Measurements from ENCODE around the gene PHLPP1. TPM values are rescaled to one million over a fixed set of nuclear protein-coding genes. Genes with fewer than 3 reads are reported as not detected.
A peak's percentile ranks its signal among the peaks of the same experiment; 100 is the strongest.

The PHLPP1 gene
- total RNA-seq, 6 experiments from 2014 or later = 4.5 to 7.9 (median 5.5) TPM

- TF ChIP-seq CTCF (IDR thresholded peaks at IDR 0.05) = no peak
These were observed 271.1 kb downstream of the PHLPP1 start for GRCh38 chr18:62986490-62986889.

GRCh38 chr18:62987055-62987830 lies 271.9 kb downstream of the PHLPP1 start:
- H3K36me3 Mint-ChIP-seq (ENCODE audit: low read depth) = no peaks in the 10 kb centered on the region; the same call in 1 of the 2 replicates
- no peak overlapping the region for H3K4me3 Mint-ChIP-seq
- DNase-seq = no peak
- H3K9me3 Mint-ChIP-seq = no peaks in the 10 kb centered on the region
- H3K4me1 Mint-ChIP-seq (ENCODE audit: low read depth) = peaks cover 14% of the 10 kb centered on the region
- TF ChIP-seq CTCF (IDR thresholded peaks at IDR 0.05) = no peak
- H3K27me3 Mint-ChIP-seq (ENCODE audit: insufficient read depth) = peaks cover 17% of the 10 kb centered on the region
- no peak overlapping the region for H3K27ac Mint-ChIP-seq

More at GRCh38 chr18:62986490-62986889, 271.1 kb downstream of the PHLPP1 start:
- DNase-seq = no peak
- no peaks in the 10 kb centered on the region; the same call in 1 of the 2 replicates for H3K36me3 Mint-ChIP-seq (ENCODE audit: low read depth)
- no peak overlapping the region for H3K4me3 Mint-ChIP-seq
- peaks cover 15% of the 10 kb centered on the region for H3K4me1 Mint-ChIP-seq (ENCODE audit: low read depth)
- no peaks in the 10 kb centered on the region for H3K9me3 Mint-ChIP-seq
- H3K27ac Mint-ChIP-seq = no peak overlapping the region
- H3K27me3 Mint-ChIP-seq (ENCODE audit: insufficient read depth) = peaks cover 14% of the 10 kb centered on the region

- no peak overlapping the region for H3K27ac Mint-ChIP-seq
These were observed 272.5 kb downstream of the PHLPP1 start for GRCh38 chr18:62987859-62988258.

DNA sequence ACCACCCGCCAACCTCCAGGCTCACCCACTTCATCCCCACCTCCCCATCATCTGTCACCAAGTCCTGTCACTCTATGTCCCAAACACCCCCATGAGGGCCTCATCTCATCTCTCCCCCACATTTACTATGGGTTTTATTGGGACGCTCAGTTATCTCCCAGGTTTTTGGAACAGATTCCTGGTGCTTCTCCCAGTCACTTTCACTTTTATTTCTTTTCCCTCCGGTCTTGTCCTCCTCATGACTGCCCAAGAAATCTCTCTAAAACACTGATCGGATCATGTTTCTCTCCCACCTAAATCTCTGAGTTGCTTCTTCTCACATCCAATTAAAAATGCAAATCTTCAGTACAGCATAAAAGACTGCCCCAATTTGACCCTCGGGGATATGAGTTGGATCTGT lies 273.1 kb downstream of the PHLPP1 start:
- Mint-ChIP-seq H3K36me3 (ENCODE audit: low read depth) (no peaks in the 10 kb centered on the region; the same call in 1 of the 2 replicates), H3K27ac (no peak overlapping the region), H3K9me3 (no peaks in the 10 kb centered on the region), H3K4me1 (ENCODE audit: low read depth) (peaks cover 7% of the 10 kb centered on the region; the same call in 1 of the 2 replicates), H3K4me3 (peak overlapping the region; percentile 70), H3K27me3 (ENCODE audit: insufficient read depth) (peaks cover 23% of the 10 kb centered on the region)
- DNase-seq = no peak
- TF ChIP-seq CTCF (IDR thresholded peaks at IDR 0.05) = no peak

More at GRCh38 chr18:62987859-62988258, 272.5 kb downstream of the PHLPP1 start:
- no peak for TF ChIP-seq CTCF (IDR thresholded peaks at IDR 0.05)
- Mint-ChIP-seq H3K4me3 (no peak overlapping the region), H3K9me3 (no peaks in the 10 kb centered on the region), H3K4me1 (ENCODE audit: low read depth) (peaks cover 8% of the 10 kb centered on the region), H3K27me3 (ENCODE audit: insufficient read depth) (peaks cover 17% of the 10 kb centered on the region), H3K36me3 (ENCODE audit: low read depth) (no peaks in the 10 kb centered on the region; the same call in 1 of the 2 replicates)
- no peak for DNase-seq

GRCh38 chr18:62989195-62989594 lies 273.9 kb downstream of the PHLPP1 start:
- Mint-ChIP-seq H3K27ac (no peak overlapping the region), H3K4me1 (ENCODE audit: low read depth) (peaks cover 7% of the 10 kb centered on the region; the same call in 1 of the 2 replicates), H3K9me3 (no peaks in the 10 kb centered on the region), H3K36me3 (ENCODE audit: low read depth) (no peaks in the 10 kb centered on the region; the same call in 1 of the 2 replicates), H3K27me3 (ENCODE audit: insufficient read depth) (peaks cover 24% of the 10 kb centered on the region), H3K4me3 (peak overlapping the region; percentile 70; the same call in 1 of the 2 replicates)
- TF ChIP-seq CTCF (IDR thresholded peaks at IDR 0.05) = no peak
- no peak for DNase-seq
